ENCODE data around the gene NHSL2. TPM values are rescaled to one million over a fixed set of nuclear protein-coding genes. Genes with fewer than 3 reads are reported as not detected.

The NHSL2 gene
- total RNA-seq, 2 donors from 2014 or later = 5.5 to 9.3 TPM

DNA sequence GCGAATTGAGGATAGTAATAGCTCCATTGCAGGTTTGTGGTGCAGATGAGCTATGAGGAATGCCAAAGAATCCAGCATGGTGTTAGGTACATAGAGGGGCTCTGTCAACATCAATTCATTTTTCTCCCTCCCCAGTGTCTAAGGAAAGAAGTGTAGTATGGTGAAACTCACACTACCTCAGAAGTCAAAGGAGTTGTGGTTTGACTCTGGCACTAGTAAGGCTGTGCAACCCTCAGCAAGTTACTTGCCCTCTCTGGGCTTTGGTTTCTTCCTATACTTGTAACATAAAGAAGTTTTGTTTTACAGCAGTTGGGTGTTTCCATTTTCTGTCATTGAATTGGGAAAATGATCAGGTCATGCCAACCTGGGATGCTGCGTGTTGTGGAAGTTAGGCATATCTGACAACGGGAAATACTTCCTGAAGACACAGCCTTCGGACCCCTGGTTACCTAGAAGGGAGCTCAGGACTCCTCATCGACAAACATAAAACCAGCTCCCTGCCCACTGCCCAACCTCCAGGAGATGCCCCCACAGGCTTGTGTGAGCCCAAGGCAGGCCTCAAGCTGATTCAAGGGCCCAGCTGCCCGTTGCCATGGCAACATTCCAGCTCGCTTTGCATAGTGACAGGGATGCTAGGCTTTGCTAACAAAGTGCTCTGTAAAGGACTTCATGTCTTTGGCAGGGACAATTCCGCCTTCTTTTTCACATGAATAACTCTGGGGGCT is 149.7 kb downstream of the NHSL2 start:
- DNase-seq (ENCODE audit: low spot score) = no peak
- Histone ChIP-seq H3K27me3 (no peaks in the 10 kb centered on the region), H3K4me1 (peaks cover 0 to 5% of the 10 kb centered on the region in 2 donors), H3K36me3 (no peaks in the 10 kb centered on the region), H3K27ac (no peak overlapping the region), H3K4me3 (no peak overlapping the region), H3K9me3 (no peaks in the 10 kb centered on the region)
- TF ChIP-seq, protein P1, sequence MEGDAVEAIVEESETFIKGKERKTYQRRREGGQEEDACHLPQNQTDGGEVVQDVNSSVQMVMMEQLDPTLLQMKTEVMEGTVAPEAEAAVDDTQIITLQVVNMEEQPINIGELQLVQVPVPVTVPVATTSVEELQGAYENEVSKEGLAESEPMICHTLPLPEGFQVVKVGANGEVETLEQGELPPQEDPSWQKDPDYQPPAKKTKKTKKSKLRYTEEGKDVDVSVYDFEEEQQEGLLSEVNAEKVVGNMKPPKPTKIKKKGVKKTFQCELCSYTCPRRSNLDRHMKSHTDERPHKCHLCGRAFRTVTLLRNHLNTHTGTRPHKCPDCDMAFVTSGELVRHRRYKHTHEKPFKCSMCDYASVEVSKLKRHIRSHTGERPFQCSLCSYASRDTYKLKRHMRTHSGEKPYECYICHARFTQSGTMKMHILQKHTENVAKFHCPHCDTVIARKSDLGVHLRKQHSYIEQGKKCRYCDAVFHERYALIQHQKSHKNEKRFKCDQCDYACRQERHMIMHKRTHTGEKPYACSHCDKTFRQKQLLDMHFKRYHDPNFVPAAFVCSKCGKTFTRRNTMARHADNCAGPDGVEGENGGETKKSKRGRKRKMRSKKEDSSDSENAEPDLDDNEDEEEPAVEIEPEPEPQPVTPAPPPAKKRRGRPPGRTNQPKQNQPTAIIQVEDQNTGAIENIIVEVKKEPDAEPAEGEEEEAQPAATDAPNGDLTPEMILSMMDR (IDR thresholded peaks at IDR 0.05) = no peak

DNA sequence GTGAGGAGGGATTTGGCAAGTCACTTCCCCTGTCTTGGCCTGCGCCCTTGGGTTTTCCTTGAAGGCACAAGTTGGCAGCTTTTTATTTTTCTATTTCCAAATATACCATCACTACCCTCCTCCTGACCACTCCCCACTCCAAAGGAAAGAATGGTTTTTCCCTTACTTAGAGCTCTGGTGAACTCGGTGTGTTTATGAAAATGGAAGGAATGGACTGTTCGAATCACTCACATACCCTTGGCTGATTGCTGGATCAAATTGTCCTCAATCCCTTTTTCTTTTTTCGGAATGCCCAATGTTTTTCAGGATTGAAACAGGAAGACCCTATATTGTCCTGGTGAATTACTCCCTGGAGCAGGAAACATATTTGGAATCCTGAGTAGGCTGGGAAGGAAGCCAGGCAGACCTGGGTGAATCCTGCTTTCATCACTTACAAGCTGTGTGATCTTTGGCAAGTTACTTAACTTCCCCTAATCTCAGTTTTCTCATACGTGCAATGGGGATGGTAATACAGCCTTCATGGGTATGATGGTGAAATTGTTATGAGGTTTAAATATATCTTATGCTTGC is 150.4 kb downstream of the NHSL2 start:
- H3K27me3 ChIP-seq = no peaks in the 10 kb centered on the region
- H3K4me3 ChIP-seq = no peak overlapping the region
- H3K4me1 ChIP-seq = peaks cover 0 to 5% of the 10 kb centered on the region in 2 donors
- no peaks in the 10 kb centered on the region for H3K36me3 ChIP-seq
- TF ChIP-seq, protein P1 (IDR thresholded peaks at IDR 0.05) = no peak
- no peak overlapping the region for H3K27ac ChIP-seq
- no peak for DNase-seq (ENCODE audit: low spot score)
- H3K9me3 ChIP-seq = no peaks in the 10 kb centered on the region

DNA sequence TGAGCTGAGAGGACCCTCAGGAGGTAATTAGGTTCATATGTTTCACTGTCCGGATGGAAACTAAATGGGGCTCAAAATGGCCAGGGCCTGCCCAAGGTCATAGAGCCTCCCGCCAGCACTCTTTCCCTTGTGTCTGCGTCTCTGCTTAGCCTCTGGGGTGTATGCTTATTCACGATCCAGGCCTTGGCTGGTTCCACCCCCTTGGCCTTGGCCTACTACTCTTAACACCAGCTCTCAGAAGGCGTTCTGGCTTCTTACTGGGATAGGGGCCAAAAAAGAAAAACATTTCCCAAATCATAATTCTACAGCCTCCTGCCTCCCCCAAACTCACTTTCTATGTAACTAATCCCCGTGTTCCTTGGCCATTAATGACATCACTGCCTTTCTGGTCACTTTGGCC is 152.3 kb downstream of the NHSL2 start:
- H3K4me1 ChIP-seq = peaks cover 0 to 5% of the 10 kb centered on the region in 2 donors
- H3K27ac ChIP-seq = peak overlapping the region in 1 of 2 donors; percentile 17

DNA sequence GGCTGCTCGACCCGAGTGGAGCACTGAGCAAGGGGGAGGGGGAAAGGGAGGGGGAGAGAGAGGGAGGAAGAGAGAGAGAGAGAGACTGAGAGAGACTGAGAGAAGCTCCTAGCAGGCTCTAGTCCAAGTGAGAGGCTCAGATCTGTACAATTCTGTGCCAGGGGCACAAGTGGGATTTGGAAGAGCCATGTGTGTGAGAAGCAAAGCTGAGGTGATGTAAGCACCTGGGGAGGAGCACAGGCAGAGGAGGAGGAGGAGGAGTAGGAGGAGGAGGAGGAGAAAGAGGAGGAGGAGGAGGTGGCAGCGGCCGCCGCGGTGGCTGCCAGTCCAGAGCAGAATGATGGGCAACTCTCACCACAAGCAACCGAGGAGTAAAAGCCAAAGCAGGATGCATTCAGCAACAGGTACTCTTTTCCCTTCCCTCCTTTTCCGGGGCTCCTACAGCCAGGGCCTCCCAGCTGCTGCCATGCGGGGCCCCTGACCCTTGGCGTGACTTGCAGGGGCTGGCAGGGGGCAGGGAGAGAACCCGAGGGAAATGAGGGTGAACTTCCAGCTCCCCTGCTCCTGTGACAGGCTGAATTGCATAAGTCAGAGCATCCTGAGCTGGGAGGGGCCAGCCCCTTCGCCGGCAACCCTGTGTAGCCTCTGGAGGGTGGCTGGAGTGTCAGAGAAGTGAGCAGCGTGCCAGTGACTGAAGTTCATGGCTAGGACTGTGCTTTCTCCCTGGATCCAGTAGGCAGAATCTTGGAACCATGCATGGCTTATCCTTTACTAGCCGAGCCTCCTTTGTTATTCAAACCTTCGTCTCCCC is 158.9 kb downstream of the NHSL2 start:
- TF ChIP-seq, protein P1 (IDR thresholded peaks at IDR 0.05) = no peak
- H3K4me1 ChIP-seq = peaks cover 0 to 12% of the 10 kb centered on the region in 2 donors
- peak overlapping the region in 1 of 2 donors; percentile 22 for H3K4me3 ChIP-seq
- H3K27ac ChIP-seq = no peak overlapping the region
- H3K27me3 ChIP-seq = no peaks in the 10 kb centered on the region
- no peaks in the 10 kb centered on the region for H3K36me3 ChIP-seq
- H3K9me3 ChIP-seq = no peaks in the 10 kb centered on the region
- no peak for DNase-seq (ENCODE audit: low spot score)

More for the DNA sequence above, 152.3 kb downstream of the NHSL2 start:
- no peaks in the 10 kb centered on the region for H3K36me3 ChIP-seq
- TF ChIP-seq, protein P1 (IDR thresholded peaks at IDR 0.05) = no peak
- H3K27me3 ChIP-seq = no peaks in the 10 kb centered on the region
- no peak overlapping the region for H3K4me3 ChIP-seq
- DNase-seq (ENCODE audit: low spot score) = peak; percentile 68
- H3K9me3 ChIP-seq = no peaks in the 10 kb centered on the region

DNA sequence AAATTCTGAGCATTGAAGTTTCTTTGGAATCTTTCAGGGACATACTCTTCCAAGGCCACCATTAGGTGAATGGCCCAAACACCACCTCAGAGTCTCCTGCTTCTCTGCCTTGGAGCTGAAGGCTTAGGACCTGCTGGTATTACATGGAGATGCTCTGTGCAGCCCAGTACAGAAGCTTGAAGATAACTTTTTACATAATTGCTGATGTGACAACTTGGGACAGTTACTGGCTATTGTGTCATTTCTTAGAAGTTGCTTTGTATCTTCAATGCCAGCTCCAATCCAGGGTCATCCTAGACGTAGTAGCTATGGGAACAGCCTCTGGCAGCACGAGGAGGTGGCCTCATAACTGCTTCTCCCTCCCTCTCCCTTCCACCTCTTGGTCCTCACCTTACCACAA is 160.6 kb downstream of the NHSL2 start:
- no peak overlapping the region for H3K4me3 ChIP-seq
- TF ChIP-seq, protein P1 (IDR thresholded peaks at IDR 0.05) = no peak
- no peak overlapping the region for H3K27ac ChIP-seq
- H3K4me1 ChIP-seq = peaks cover 0 to 12% of the 10 kb centered on the region in 2 donors
- no peaks in the 10 kb centered on the region for H3K27me3 ChIP-seq
- no peak for DNase-seq (ENCODE audit: low spot score)
- no peaks in the 10 kb centered on the region for H3K9me3 ChIP-seq
- no peaks in the 10 kb centered on the region for H3K36me3 ChIP-seq
